Measurements from ENCODE around the gene ERAL1. TPM values are rescaled to one million over a fixed set of nuclear protein-coding genes. Genes with fewer than 3 reads are reported as not detected.

Gene ERAL1
- total and polyA plus RNA-seq, 2 of the 13 experiments (the other 11 are each of a cell fraction or from before 2014, with no cell fraction given) = 46.9 to 72.2 TPM

GRCh38 chr17:28896884-28897768 lies 42.3 kb downstream of the ERAL1 start, which contains the start of gene FLOT2 (continued):
- TF ChIP-seq FOXJ3 (CRISPR knock-in tag; IDR thresholded peaks at IDR 0.05; ENCODE audit: borderline replicate concordance) = no peak
- no peak for TF ChIP-seq CENPBD1 (CRISPR knock-in tag; IDR thresholded peaks at IDR 0.05; ENCODE audit: borderline replicate concordance, low read depth)
- no peak for TF ChIP-seq ARNT (IDR thresholded peaks at IDR 0.05)
- no peak; the same call in 1 of the 2 replicates for TF ChIP-seq ARNT2 (CRISPR knock-in tag; IDR thresholded peaks at IDR 0.05; ENCODE audit: low read depth)
- TF ChIP-seq, protein P1, sequence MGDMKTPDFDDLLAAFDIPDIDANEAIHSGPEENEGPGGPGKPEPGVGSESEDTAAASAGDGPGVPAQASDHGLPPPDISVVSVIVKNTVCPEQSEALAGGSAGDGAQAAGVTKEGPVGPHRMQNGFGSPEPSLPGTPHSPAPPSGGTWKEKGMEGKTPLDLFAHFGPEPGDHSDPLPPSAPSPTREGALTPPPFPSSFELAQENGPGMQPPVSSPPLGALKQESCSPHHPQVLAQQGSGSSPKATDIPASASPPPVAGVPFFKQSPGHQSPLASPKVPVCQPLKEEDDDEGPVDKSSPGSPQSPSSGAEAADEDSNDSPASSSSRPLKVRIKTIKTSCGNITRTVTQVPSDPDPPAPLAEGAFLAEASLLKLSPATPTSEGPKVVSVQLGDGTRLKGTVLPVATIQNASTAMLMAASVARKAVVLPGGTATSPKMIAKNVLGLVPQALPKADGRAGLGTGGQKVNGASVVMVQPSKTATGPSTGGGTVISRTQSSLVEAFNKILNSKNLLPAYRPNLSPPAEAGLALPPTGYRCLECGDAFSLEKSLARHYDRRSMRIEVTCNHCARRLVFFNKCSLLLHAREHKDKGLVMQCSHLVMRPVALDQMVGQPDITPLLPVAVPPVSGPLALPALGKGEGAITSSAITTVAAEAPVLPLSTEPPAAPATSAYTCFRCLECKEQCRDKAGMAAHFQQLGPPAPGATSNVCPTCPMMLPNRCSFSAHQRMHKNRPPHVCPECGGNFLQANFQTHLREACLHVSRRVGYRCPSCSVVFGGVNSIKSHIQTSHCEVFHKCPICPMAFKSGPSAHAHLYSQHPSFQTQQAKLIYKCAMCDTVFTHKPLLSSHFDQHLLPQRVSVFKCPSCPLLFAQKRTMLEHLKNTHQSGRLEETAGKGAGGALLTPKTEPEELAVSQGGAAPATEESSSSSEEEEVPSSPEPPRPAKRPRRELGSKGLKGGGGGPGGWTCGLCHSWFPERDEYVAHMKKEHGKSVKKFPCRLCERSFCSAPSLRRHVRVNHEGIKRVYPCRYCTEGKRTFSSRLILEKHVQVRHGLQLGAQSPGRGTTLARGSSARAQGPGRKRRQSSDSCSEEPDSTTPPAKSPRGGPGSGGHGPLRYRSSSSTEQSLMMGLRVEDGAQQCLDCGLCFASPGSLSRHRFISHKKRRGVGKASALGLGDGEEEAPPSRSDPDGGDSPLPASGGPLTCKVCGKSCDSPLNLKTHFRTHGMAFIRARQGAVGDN (CRISPR knock-in tag; IDR thresholded peaks at IDR 0.05) = peak; percentile 86
- TF ChIP-seq ZBTB39 (CRISPR knock-in tag; IDR thresholded peaks at IDR 0.05) = no peak
- 0 out of 2 replicates have a peak, but pooled peaks have one; percentile 27 for TF ChIP-seq ARNTL (CRISPR knock-in tag; IDR thresholded peaks at IDR 0.05)
- TF ChIP-seq MAFK (conservative IDR thresholded peaks at IDR 0.05 in 1 of 2, IDR thresholded peaks at IDR 0.05 in 1 of 2; ENCODE audit: low read length in 2 of 2) = no peak
- peak; percentile 66 for TF ChIP-seq ZSCAN21 (CRISPR knock-in tag; IDR thresholded peaks at IDR 0.05; ENCODE audit: borderline replicate concordance)
- TF ChIP-seq ZSCAN25 (CRISPR knock-in tag; IDR thresholded peaks at IDR 0.05) = peak; percentile 60
- no peak for TF ChIP-seq ZNF343 (CRISPR knock-in tag; IDR thresholded peaks at IDR 0.05)
- TF ChIP-seq GZF1 (CRISPR knock-in tag; IDR thresholded peaks at IDR 0.05) = no peak
- TF ChIP-seq SMAD9 (CRISPR knock-in tag; IDR thresholded peaks at IDR 0.05) = no peak
- TF ChIP-seq, protein P2, sequence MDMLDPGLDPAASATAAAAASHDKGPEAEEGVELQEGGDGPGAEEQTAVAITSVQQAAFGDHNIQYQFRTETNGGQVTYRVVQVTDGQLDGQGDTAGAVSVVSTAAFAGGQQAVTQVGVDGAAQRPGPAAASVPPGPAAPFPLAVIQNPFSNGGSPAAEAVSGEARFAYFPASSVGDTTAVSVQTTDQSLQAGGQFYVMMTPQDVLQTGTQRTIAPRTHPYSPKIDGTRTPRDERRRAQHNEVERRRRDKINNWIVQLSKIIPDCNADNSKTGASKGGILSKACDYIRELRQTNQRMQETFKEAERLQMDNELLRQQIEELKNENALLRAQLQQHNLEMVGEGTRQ (IDR thresholded peaks at IDR 0.05; ENCODE audit: low read depth, low read length) = no peak
- TF ChIP-seq, protein P2 (CRISPR knock-in tag; IDR thresholded peaks at IDR 0.05; ENCODE audit: borderline replicate concordance) = no peak
- TF ChIP-seq ETV5 (CRISPR knock-in tag; IDR thresholded peaks at IDR 0.05; ENCODE audit: borderline replicate concordance) = peak; percentile 71; the same call in 1 of the 2 replicates
- TF ChIP-seq SRY (CRISPR knock-in tag; IDR thresholded peaks at IDR 0.05) = no peak
- TF ChIP-seq, protein P3, sequence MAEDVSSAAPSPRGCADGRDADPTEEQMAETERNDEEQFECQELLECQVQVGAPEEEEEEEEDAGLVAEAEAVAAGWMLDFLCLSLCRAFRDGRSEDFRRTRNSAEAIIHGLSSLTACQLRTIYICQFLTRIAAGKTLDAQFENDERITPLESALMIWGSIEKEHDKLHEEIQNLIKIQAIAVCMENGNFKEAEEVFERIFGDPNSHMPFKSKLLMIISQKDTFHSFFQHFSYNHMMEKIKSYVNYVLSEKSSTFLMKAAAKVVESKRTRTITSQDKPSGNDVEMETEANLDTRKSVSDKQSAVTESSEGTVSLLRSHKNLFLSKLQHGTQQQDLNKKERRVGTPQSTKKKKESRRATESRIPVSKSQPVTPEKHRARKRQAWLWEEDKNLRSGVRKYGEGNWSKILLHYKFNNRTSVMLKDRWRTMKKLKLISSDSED (CRISPR knock-in tag; IDR thresholded peaks at IDR 0.05) = peak; percentile 80; the same call in 1 of the 2 replicates

Measured in HepG2 (cell line).